Measurements from ENCODE around the gene BEGAIN. TPM values are rescaled to one million over a fixed set of nuclear protein-coding genes. Genes with fewer than 3 reads are reported as not detected.

BEGAIN gene
- total RNA-seq, 4 donors from 2014 or later: 0.51 to 1.8 TPM; not detected in 2

GRCh38 chr14:100502622-100503220 lies 84.5 kb downstream of the BEGAIN start:
- TF ChIP-seq CTCF (IDR thresholded peaks at IDR 0.05; ENCODE audit: low read depth): no peak

GRCh38 chr14:100500128-100500527 lies 87.1 kb downstream of the BEGAIN start:
- no peak for TF ChIP-seq CTCF (IDR thresholded peaks at IDR 0.05; ENCODE audit: low read depth)

- no peak for TF ChIP-seq CTCF (IDR thresholded peaks at IDR 0.05; ENCODE audit: low read depth)
Observed at GRCh38 chr14:100498068-100498467, 89.1 kb downstream of the BEGAIN start.

GRCh38 chr14:100495917-100496316 lies 91.3 kb downstream of the BEGAIN start:
- TF ChIP-seq CTCF (IDR thresholded peaks at IDR 0.05; ENCODE audit: low read depth): no peak

- no peak for TF ChIP-seq CTCF (IDR thresholded peaks at IDR 0.05; ENCODE audit: low read depth)
Observed at GRCh38 chr14:100494645-100495044, 92.6 kb downstream of the BEGAIN start.

- TF ChIP-seq CTCF (IDR thresholded peaks at IDR 0.05; ENCODE audit: low read depth): no peak
Observed at GRCh38 chr14:100490252-100490651, 97.0 kb downstream of the BEGAIN start.

- TF ChIP-seq CTCF (IDR thresholded peaks at IDR 0.05; ENCODE audit: low read depth): no peak
Observed at GRCh38 chr14:100488057-100488456, 99.2 kb downstream of the BEGAIN start.

Measured in subcutaneous adipose tissue (tissue), 4 donors.